ENCODE results near the gene PRCC.

Gene PRCC

DNA sequence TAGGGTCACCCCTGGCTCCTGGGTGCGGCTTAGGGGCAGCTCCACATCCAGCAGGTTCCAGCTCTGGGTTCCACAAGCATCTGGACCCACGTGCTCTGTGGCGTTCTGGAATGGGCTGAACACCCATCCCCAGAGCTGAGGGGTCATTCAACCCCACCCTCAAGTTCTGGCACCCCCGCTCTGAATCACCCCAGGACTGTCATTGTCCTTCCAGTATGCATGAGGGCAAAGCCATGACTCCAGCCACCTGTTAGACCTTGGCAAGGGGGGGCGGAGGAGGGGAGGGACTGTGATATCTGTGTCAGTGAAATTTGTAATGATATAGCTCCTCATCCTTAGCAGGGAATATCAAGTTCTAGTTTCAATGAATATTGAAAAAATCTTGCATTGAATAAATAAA, 79.3 kb downstream of the PRCC start:
- TF ChIP-seq, protein P1, sequence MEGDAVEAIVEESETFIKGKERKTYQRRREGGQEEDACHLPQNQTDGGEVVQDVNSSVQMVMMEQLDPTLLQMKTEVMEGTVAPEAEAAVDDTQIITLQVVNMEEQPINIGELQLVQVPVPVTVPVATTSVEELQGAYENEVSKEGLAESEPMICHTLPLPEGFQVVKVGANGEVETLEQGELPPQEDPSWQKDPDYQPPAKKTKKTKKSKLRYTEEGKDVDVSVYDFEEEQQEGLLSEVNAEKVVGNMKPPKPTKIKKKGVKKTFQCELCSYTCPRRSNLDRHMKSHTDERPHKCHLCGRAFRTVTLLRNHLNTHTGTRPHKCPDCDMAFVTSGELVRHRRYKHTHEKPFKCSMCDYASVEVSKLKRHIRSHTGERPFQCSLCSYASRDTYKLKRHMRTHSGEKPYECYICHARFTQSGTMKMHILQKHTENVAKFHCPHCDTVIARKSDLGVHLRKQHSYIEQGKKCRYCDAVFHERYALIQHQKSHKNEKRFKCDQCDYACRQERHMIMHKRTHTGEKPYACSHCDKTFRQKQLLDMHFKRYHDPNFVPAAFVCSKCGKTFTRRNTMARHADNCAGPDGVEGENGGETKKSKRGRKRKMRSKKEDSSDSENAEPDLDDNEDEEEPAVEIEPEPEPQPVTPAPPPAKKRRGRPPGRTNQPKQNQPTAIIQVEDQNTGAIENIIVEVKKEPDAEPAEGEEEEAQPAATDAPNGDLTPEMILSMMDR (conservative IDR thresholded peaks at IDR 0.05) = no peak
- TF ChIP-seq ZFX (IDR thresholded peaks at IDR 0.05) = no peak

DNA sequence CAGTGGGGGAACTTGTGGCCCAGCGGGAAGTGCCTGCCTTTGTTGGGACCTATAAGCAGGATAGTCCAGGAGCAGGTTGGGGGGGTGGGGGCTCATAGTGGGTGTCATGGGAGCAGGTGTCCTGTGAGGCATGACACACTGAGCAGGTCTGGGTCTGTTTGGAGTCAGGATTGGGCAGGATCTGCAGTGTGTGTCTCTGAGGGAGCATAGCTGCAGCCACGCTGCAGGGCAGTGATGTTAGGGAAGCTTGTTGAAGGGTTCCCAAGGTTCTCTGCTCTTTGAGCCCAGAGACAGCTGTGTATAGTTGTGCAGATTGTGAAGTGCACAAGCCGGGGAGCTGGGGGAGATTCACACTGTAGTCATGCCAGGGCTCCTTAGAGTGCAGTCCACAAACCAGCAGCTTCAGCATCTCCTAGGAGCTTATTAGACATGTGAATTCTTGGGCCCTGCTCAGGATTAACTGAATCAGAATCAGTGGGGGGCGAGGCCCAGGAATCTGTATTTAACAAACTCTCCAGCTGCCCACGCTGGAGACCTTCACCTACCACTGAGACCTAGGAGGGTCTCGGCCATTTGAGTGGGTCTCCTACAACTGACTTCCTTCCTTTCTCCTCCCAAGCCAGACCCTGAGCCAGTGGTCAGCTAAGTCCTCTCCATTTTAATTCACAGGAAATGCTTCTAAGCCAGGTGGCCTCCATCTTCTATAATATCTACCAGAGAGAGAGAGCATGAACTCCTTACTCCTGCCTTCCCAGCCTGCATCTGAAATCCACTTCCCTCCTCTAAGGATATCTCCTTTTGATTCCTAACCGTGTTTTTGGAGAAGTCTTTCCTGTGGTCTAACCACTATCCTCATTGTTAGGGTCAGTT, 80.5 kb downstream of the PRCC start:
- TF ChIP-seq, protein P1 (conservative IDR thresholded peaks at IDR 0.05) = no peak
- no peak for TF ChIP-seq ZFX (IDR thresholded peaks at IDR 0.05)
- H3K27ac ChIP-seq = no peak overlapping the region

More for the DNA sequence above, 79.3 kb downstream of the PRCC start:
- no peak overlapping the region for H3K27ac ChIP-seq

DNA sequence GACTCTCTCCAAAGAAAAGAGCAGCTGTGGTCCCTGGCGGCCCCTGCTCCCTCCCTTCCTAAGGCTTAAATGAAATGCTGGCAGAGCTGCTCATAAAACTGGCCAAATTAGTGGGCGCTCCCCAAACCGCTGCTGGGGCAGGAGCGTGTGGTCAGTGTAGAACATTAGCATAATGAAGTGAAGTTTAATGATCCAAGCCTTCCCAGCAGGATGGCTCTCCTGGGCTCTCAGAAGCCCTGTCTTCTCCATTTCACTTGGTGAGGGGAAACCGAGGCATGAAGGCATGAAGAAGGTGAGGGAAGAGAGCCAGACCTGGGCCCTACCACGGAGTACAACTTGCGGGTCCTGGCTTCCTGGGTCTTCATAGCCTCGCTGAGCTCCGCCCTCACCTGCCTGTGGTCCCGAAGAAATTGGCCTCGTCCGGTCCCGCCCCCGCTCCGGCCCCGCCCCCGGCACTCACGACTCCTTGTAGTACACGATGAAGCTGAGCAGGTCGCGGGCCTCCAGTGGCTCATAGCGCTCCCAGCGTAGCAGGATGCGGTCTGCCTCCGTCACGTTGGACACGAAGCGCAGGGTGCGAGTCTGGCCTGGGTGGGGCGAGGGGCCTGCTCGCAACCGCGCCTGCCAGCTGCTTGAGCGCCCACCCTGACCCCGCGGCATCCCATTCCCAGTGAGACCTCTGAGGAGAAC, 81.3 kb downstream of the PRCC start:
- no peak overlapping the region for H3K27ac ChIP-seq
- TF ChIP-seq, protein P1 (conservative IDR thresholded peaks at IDR 0.05) = no peak
- no peak for TF ChIP-seq ZFX (IDR thresholded peaks at IDR 0.05)

DNA sequence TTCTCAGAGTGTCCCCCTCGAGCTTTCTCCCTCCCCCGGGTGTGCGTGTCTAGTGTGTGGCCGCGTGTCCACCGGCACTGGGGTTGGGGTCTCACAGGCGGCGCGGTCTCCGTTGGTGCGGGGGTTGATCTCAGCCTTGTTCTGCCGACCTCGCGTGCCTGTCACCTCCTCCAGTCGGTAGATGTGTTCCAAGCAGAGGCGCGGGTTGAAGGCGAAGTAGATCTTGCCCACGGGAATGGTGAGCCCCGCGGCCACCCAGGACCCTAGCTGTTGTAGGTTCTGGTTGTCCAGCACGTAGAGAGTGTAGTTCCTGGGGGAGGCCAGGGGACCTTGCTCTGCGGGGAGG, 81.8 kb downstream of the PRCC start:
- TF ChIP-seq, protein P1 (conservative IDR thresholded peaks at IDR 0.05) = no peak
- no peak for TF ChIP-seq ZFX (IDR thresholded peaks at IDR 0.05)
- H3K27ac ChIP-seq = no peak overlapping the region
